BLaER1 (cell line): ENCODE results near the gene MOB1B.

Experiments used
- H3K27ac ChIP-seq: shearing (Covaris generic); formaldehyde crosslinking; 2 replicates; pipeline ENCODE4 v1.8.1; 2022
- H3K27me3 ChIP-seq: shearing (Covaris generic); formaldehyde crosslinking; 2 replicates; pipeline ENCODE4 v1.8.1; 2022
- H3K36me3 ChIP-seq: shearing (Covaris generic); formaldehyde crosslinking; 2 replicates; pipeline ENCODE4 v1.8.1; 2022
- H3K4me1 ChIP-seq: shearing (Covaris generic); formaldehyde crosslinking; 2 replicates; pipeline ENCODE4 v1.8.1; 2022
- H3K4me2 ChIP-seq: shearing (Covaris generic); formaldehyde crosslinking; 2 replicates; pipeline ENCODE4 v1.8.1; 2022
- H3K4me3 ChIP-seq: shearing (Covaris generic); formaldehyde crosslinking; 2 replicates; pipeline ENCODE4 v1.8.1; 2022
- H3K9ac ChIP-seq: shearing (Covaris generic); formaldehyde crosslinking; 2 replicates; pipeline ENCODE4 v1.8.1; 2022
- H3K9me3 ChIP-seq: shearing (Covaris generic); formaldehyde crosslinking; 2 replicates; pipeline ENCODE4 v1.8.1; 2022
- H4K20me1 ChIP-seq: shearing (Covaris generic); formaldehyde crosslinking; 2 replicates; pipeline ENCODE4 v1.8.1; 2022
- Cebpa-rat ChIP-seq: shearing (Covaris generic); IDR thresholded peaks from 2 replicates; pipeline ENCODE4 v1.8.1; 2022

Gene MOB1B

GRCh38 chr4:70948665-70949260 lies 46.6 kb downstream of the MOB1B start:
- H3K9me3 ChIP-seq, result peaks cover 7% of the 10 kb centered on the region; the same call in 1 of the 2 replicates
- no peak overlapping the region for H3K9ac ChIP-seq
- peaks cover 31% of the 10 kb centered on the region; the same call in 1 of the 2 replicates for H4K20me1 ChIP-seq
- no peak overlapping the region for H3K4me3 ChIP-seq
- H3K27me3 ChIP-seq, result no peaks in the 10 kb centered on the region
- no peak for TF ChIP-seq Cebpa-rat
- peaks cover 14% of the 10 kb centered on the region; the same call in 1 of the 2 replicates for H3K36me3 ChIP-seq
- H3K27ac ChIP-seq, result no peak overlapping the region
- H3K4me1 ChIP-seq, result peaks cover 6% of the 10 kb centered on the region; the same call in 1 of the 2 replicates
- no peak overlapping the region for H3K4me2 ChIP-seq

GRCh38 chr4:70954032-70954431 lies 51.9 kb downstream of the MOB1B start:
- Histone ChIP-seq H4K20me1 (peaks cover 50% of the 10 kb centered on the region), H3K4me2 (no peak overlapping the region), H3K4me3 (no peak overlapping the region), H3K9ac (no peak overlapping the region), H3K27ac (no peak overlapping the region), H3K4me1 (no peaks in the 10 kb centered on the region), H3K9me3 (no peaks in the 10 kb centered on the region), H3K27me3 (no peaks in the 10 kb centered on the region), H3K36me3 (peaks cover 9% of the 10 kb centered on the region)
- no peak for TF ChIP-seq Cebpa-rat

DNA sequence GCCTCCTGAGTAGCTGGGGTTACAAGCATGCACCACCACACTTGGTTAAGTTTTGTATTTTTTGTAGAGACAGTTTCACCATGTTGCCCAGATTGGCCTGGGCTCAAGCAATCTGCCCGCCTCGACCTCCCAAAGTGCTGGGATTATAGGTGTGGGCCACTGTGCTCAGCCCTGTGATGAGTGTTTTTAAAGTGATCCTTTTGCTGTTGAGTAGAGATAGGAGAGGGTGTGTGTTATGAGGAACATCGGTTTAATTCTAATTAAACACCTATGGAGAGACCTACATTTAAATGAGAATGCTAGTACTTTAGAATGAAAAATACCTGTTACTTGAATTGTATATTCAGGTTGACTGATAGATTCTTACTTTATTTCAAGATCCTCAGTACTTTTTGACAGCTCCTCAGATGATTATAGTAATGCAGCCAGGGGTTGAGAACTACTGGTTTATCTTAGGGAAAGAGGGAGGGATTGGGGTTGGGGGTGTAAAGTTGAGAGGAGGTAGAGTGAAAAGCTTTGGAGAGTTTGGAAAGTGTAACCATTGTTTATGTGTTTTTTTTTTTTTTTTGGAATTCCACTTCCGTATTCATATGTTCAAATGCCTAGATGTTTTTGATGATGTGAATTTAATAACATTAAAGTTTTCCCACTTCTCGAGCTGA lies 54.5 kb downstream of the MOB1B start:
- peaks cover 42% of the 10 kb centered on the region for H4K20me1 ChIP-seq
- H3K4me3 ChIP-seq, result no peak overlapping the region
- peaks cover 27% of the 10 kb centered on the region for H3K36me3 ChIP-seq
- no peak for TF ChIP-seq Cebpa-rat
- no peaks in the 10 kb centered on the region for H3K9me3 ChIP-seq
- H3K9ac ChIP-seq, result no peak overlapping the region
- no peak overlapping the region for H3K4me2 ChIP-seq
- H3K27ac ChIP-seq, result no peak overlapping the region
- no peaks in the 10 kb centered on the region for H3K4me1 ChIP-seq
- H3K27me3 ChIP-seq, result no peaks in the 10 kb centered on the region

DNA sequence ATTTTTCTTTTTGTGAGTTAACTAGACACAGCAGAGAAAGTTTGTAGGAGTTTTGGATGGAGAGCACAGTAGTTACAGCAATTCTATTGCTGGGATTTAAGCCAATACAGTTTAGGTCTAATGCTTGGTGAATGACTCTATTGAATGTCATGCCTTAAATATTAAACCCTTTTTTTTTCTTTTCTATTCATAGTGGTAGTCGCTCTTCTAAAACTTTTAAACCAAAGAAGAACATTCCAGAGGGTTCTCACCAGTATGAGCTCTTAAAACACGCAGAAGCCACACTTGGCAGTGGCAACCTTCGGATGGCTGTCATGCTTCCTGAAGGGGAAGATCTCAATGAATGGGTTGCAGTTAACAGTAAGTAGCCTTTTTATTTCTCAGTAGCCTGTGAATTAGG lies 56.5 kb downstream of the MOB1B start:
- Histone ChIP-seq H3K9me3 (no peaks in the 10 kb centered on the region), H3K27me3 (no peaks in the 10 kb centered on the region), H3K27ac (no peak overlapping the region), H3K36me3 (peaks cover 44% of the 10 kb centered on the region), H3K4me2 (no peak overlapping the region), H4K20me1 (peaks cover 33% of the 10 kb centered on the region), H3K4me3 (no peak overlapping the region), H3K4me1 (no peaks in the 10 kb centered on the region), H3K9ac (no peak overlapping the region)
- no peak for TF ChIP-seq Cebpa-rat

- Histone ChIP-seq H3K4me3 (no peak overlapping the region), H3K27me3 (no peaks in the 10 kb centered on the region), H3K4me2 (no peak overlapping the region), H3K27ac (no peak overlapping the region), H3K9ac (no peak overlapping the region), H3K36me3 (peaks cover 59% of the 10 kb centered on the region), H4K20me1 (no peaks in the 10 kb centered on the region), H3K4me1 (peaks cover 21% of the 10 kb centered on the region), H3K9me3 (0 out of 2 replicates have a peak, but pooled peaks cover 3% of the 10 kb centered on the region)
- TF ChIP-seq Cebpa-rat, result no peak
Measured at GRCh38 chr4:70969076-70969475, 66.9 kb downstream of the MOB1B start.

- no peak for TF ChIP-seq Cebpa-rat
- Histone ChIP-seq H3K27me3 (no peaks in the 10 kb centered on the region), H3K4me3 (no peak overlapping the region), H3K36me3 (peaks cover 61% of the 10 kb centered on the region), H3K4me1 (peaks cover 17% of the 10 kb centered on the region), H3K4me2 (no peak overlapping the region), H3K27ac (no peak overlapping the region), H3K9ac (no peak overlapping the region), H3K9me3 (no peaks in the 10 kb centered on the region), H4K20me1 (no peaks in the 10 kb centered on the region)
Measured at GRCh38 chr4:70976252-70976651, 74.1 kb downstream of the MOB1B start.

GRCh38 chr4:70979445-70980008 lies 77.4 kb downstream of the MOB1B start:
- TF ChIP-seq Cebpa-rat, result no peak
- Histone ChIP-seq H4K20me1 (no peaks in the 10 kb centered on the region), H3K4me2 (peak overlapping the region; percentile 29), H3K27me3 (no peaks in the 10 kb centered on the region), H3K4me1 (peaks cover 12% of the 10 kb centered on the region), H3K36me3 (peaks cover 34% of the 10 kb centered on the region; the same call in 1 of the 2 replicates), H3K9ac (no peak overlapping the region), H3K9me3 (no peaks in the 10 kb centered on the region), H3K27ac (no peak overlapping the region), H3K4me3 (no peak overlapping the region)

DNA sequence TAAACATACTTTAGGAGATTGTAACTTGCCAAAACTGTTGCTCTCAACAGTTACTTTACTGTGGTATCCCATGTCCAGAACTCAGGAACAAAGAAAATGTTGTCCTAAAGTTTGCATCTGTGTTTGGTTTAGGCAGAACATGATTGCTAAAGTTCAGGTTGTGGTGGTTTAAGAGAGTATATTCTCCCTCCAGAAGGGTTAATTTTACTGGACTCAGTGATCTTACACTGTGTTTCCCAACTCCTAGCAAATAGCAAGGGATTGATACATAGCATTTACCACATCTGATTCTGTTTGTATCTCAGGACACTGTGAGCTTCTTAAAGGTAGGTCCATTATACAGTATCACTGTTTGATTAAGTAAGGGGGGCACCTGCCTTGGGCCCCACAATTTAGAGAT lies 78.0 kb downstream of the MOB1B start:
- Histone ChIP-seq H3K4me2 (no peak overlapping the region), H4K20me1 (no peaks in the 10 kb centered on the region), H3K9me3 (no peaks in the 10 kb centered on the region), H3K4me3 (no peak overlapping the region), H3K27ac (no peak overlapping the region), H3K4me1 (peaks cover 12% of the 10 kb centered on the region), H3K36me3 (peaks cover 27% of the 10 kb centered on the region; the same call in 1 of the 2 replicates), H3K9ac (no peak overlapping the region), H3K27me3 (no peaks in the 10 kb centered on the region)
- TF ChIP-seq Cebpa-rat, result no peak

GRCh38 chr4:70984106-70984505 lies 81.9 kb downstream of the MOB1B start:
- Histone ChIP-seq H4K20me1 (no peaks in the 10 kb centered on the region), H3K4me1 (peaks cover 9% of the 10 kb centered on the region), H3K27ac (no peak overlapping the region), H3K27me3 (no peaks in the 10 kb centered on the region), H3K36me3 (peaks cover 9% of the 10 kb centered on the region; the same call in 1 of the 2 replicates), H3K4me3 (no peak overlapping the region), H3K4me2 (no peak overlapping the region), H3K9ac (no peak overlapping the region), H3K9me3 (no peaks in the 10 kb centered on the region)
- no peak for TF ChIP-seq Cebpa-rat

DNA sequence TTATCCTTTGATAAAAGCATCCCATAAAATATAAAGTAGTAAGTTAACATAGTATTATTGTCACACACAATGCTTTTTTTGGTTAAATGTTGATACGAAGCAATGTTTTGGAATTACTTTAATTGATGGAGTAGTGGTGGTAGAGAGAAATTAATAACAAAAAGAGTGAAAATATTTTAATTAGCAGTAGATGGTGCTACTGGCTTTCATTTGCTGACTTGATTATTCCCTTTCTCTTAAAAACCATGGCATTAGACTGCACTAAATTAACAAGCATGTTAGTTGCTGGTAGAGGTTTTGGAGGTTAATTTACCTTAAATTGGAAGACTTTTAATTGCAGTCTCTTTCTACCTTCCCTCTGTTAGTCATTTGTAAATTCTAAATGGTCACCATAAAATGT lies 82.4 kb downstream of the MOB1B start:
- Histone ChIP-seq H3K27ac (no peak overlapping the region), H3K4me2 (no peak overlapping the region), H3K27me3 (no peaks in the 10 kb centered on the region), H3K4me3 (no peak overlapping the region), H4K20me1 (no peaks in the 10 kb centered on the region), H3K36me3 (peaks cover 7% of the 10 kb centered on the region; the same call in 1 of the 2 replicates), H3K9me3 (no peaks in the 10 kb centered on the region), H3K9ac (no peak overlapping the region), H3K4me1 (peaks cover 4% of the 10 kb centered on the region)
- no peak for TF ChIP-seq Cebpa-rat
